H1 (cell line): ENCODE measurements around the gene PTPRD. TPM values are rescaled to one million over a fixed set of nuclear protein-coding genes. Genes with fewer than 3 reads are reported as not detected.

Experiments
- CTCF ChIA-PET: fragments of 300-600 bp; sonication (Branson Sonifier 250); formaldehyde crosslinking; loops from one replicate; lab custom pipeline; 2021; ENCODE audit not compliant: partially characterized antibody; lab: Charles Lee
- POLR2A ChIA-PET: fragments of 300-600 bp; sonication (Branson Sonifier 250); formaldehyde crosslinking; loops from one replicate; lab custom pipeline; 2021; ENCODE audit warnings: inconsistent platforms; ENCODE audit not compliant: partially characterized antibody; lab: Charles Lee
- DNase-seq, 2 experiments: peaks; one replicate each; pipeline versions ENCODE4 v3.0.0 to v3.0.0-alpha.2; 2010 to 2022; ENCODE audit warnings: low spot score in 2 of 2, low read depth in 1 of 2, mixed read lengths in 1 of 2
- FAIRE-seq: peaks from 2 replicates; lab custom pipeline; 2011; peaks lifted over from hg19 to GRCh38; lab: Jason Lieb, UNC
- H2AFZ ChIP-seq: 2 replicates; pipeline ENCODE4 v1.8.1; 2012; ENCODE audit warnings: low read length, inconsistent platforms
- H2AK5ac ChIP-seq: 2 replicates; pipeline ENCODE4 v1.6.1; 2013; ENCODE audit warnings: low read depth, low read length
- H2BK120ac ChIP-seq: replicated peaks from 2 replicates; pipeline ENCODE3; 2013; ENCODE audit warnings: low read depth, low read length, inconsistent platforms
- H2BK12ac ChIP-seq: 2 replicates; pipeline ENCODE4 v1.6.1; 2013; ENCODE audit warnings: low read depth, low read length
- H2BK15ac ChIP-seq: 2 replicates; pipeline ENCODE4 v1.6.1; 2013; ENCODE audit warnings: low read length
- H2BK20ac ChIP-seq: 2 replicates; pipeline ENCODE4 v1.6.1; 2013; ENCODE audit warnings: low read length
- H2BK5ac ChIP-seq: 2 replicates; pipeline ENCODE4 v1.6.1; 2013; ENCODE audit warnings: low read depth, low read length
- H3K14ac ChIP-seq: 2 replicates; pipeline ENCODE4 v1.6.1; 2013; ENCODE audit warnings: inconsistent platforms; ENCODE audit not compliant: insufficient read length
- H3K18ac ChIP-seq: 2 replicates; pipeline ENCODE4 v1.6.1; 2013; ENCODE audit warnings: low read length; ENCODE audit errors: extremely low read depth
- H3K23ac ChIP-seq: 2 replicates; pipeline ENCODE4 v1.6.1; 2013; ENCODE audit warnings: inconsistent platforms; ENCODE audit not compliant: insufficient read length
- H3K23me2 ChIP-seq: 2 replicates; pipeline ENCODE4 v1.6.1; 2013; ENCODE audit warnings: low read depth, low read length
- H3K27ac ChIP-seq: 2 replicates; pipeline ENCODE4 v1.6.1; 2011; ENCODE audit warnings: low read depth, low read length, inconsistent platforms
- H3K27me3 ChIP-seq, 4 experiments: replicated peaks in 1 of 4; 1 replicate in 1 of 4; 2 replicates in 3 of 4; pipeline versions ENCODE4 v1.6.1 to v1.8.1; 2011 to 2013; ENCODE audit warnings: low read length in 3 of 4, mild to moderate bottlenecking in 3 of 4, inconsistent platforms in 2 of 4, mixed read lengths in 2 of 4, moderate library complexity in 1 of 4; ENCODE audit not compliant: control insufficient read depth in 3 of 4, insufficient read depth in 3 of 4; ENCODE audit errors: extremely low read depth in 1 of 4
- H3K36me3 ChIP-seq, 4 experiments: 2 replicates each; pipeline versions ENCODE4 v1.6.1 to v1.8.1; 2011 to 2013; ENCODE audit warnings: mild to moderate bottlenecking in 4 of 4, low read length in 3 of 4, moderate library complexity in 2 of 4, control low read depth in 1 of 4, inconsistent platforms in 1 of 4; ENCODE audit not compliant: insufficient read depth in 4 of 4, control insufficient read depth in 2 of 4
- H3K4ac ChIP-seq: replicated peaks from 2 replicates; pipeline ENCODE3; 2013; ENCODE audit warnings: low read length, low read depth, mixed read lengths, inconsistent platforms; ENCODE audit not compliant: insufficient read length
- H3K4me1 ChIP-seq, 4 experiments: replicated peaks in 1 of 4; 1 replicate in 1 of 4; 2 replicates in 3 of 4; pipeline versions ENCODE4 v1.6.1 to v1.8.1; 2011 to 2013; ENCODE audit warnings: low read length in 3 of 4, inconsistent platforms in 2 of 4, mixed read lengths in 1 of 4; ENCODE audit not compliant: insufficient read depth in 4 of 4, control insufficient read depth in 3 of 4
- H3K4me2 ChIP-seq, 2 experiments: 2 replicates each; pipeline versions ENCODE4 v1.6.1 to v1.8.1; 2011 to 2013; ENCODE audit warnings: low read depth in 2 of 2, low read length in 2 of 2, control low read depth in 1 of 2, inconsistent platforms in 1 of 2, mild to moderate bottlenecking in 1 of 2; ENCODE audit not compliant: insufficient read depth in 1 of 2
- H3K4me3 ChIP-seq, 4 experiments: fragments of 200-600, 300-600 bp in 1 of 4; sonication (generic), shearing (Covaris generic), sonication (Bioruptor Twin) in 1 of 4; 2 replicates each; pipeline versions ENCODE4 v1.5.1 to v1.8.1; 2011 to 2016; ENCODE audit warnings: low read length in 4 of 4, low read depth in 3 of 4, control low read depth in 2 of 4, inconsistent platforms in 2 of 4, mild to moderate bottlenecking in 2 of 4, mixed read lengths in 1 of 4, moderate library complexity in 1 of 4; ENCODE audit not compliant: insufficient read depth in 2 of 4; ENCODE audit errors: extremely low read depth in 1 of 4
- H3K56ac ChIP-seq: replicated peaks from 2 replicates; pipeline ENCODE3; 2013; ENCODE audit warnings: low read depth, mild to moderate bottlenecking, mixed read lengths, low read length, inconsistent platforms; ENCODE audit not compliant: insufficient read length
- H3K79me1 ChIP-seq: 2 replicates; pipeline ENCODE4 v1.6.1; 2013; ENCODE audit warnings: low read depth, low read length, control low read depth
- H3K79me2 ChIP-seq, 2 experiments: 2 replicates each; pipeline versions ENCODE4 v1.6.1 to v1.8.1; 2012 to 2013; ENCODE audit warnings: low read length in 2 of 2, mild to moderate bottlenecking in 2 of 2, inconsistent platforms in 1 of 2; ENCODE audit not compliant: insufficient read depth in 2 of 2, control insufficient read depth in 1 of 2
- H3K9ac ChIP-seq, 4 experiments: replicated peaks in 1 of 4; 1 replicate in 1 of 4; 2 replicates in 3 of 4; pipeline versions ENCODE4 v1.6.1 to v1.8.1; 2011 to 2013; ENCODE audit warnings: low read depth in 3 of 4, low read length in 3 of 4, control low read depth in 2 of 4, mild to moderate bottlenecking in 2 of 4, moderate library complexity in 2 of 4, inconsistent platforms in 1 of 4; ENCODE audit errors: extremely low read depth in 1 of 4
- H3K9me3 ChIP-seq, 2 experiments: 2 replicates each; pipeline versions ENCODE4 v1.6.1 to v1.8.1; 2012 to 2013; ENCODE audit warnings: mild to moderate bottlenecking in 2 of 2, moderate library complexity in 2 of 2, control low read depth in 1 of 2, inconsistent platforms in 1 of 2, low read depth in 1 of 2, low read length in 1 of 2, mixed read lengths in 1 of 2; ENCODE audit not compliant: insufficient read depth in 2 of 2
- H4K20me1 ChIP-seq, 2 experiments: replicated peaks in 1 of 2; 2 replicates each; pipeline versions ENCODE3 to v1.8.1; 2011 to 2013; ENCODE audit warnings: inconsistent platforms in 2 of 2, low read length in 2 of 2, mild to moderate bottlenecking in 1 of 2; ENCODE audit not compliant: insufficient read depth in 2 of 2, control insufficient read depth in 1 of 2
- H4K5ac ChIP-seq: 2 replicates; pipeline ENCODE4 v1.6.1; 2013; ENCODE audit warnings: low read length, low read depth, mixed read lengths, inconsistent platforms; ENCODE audit not compliant: insufficient read length
- H4K8ac ChIP-seq: 2 replicates; pipeline ENCODE4 v1.8.0; 2013; ENCODE audit warnings: mild to moderate bottlenecking, moderate library complexity, low read length, inconsistent platforms; ENCODE audit not compliant: insufficient read depth; ENCODE audit errors: extremely low read depth
- H4K91ac ChIP-seq: replicated peaks from 2 replicates; pipeline ENCODE3; 2013; ENCODE audit warnings: low read length, mixed read lengths, inconsistent platforms; ENCODE audit not compliant: insufficient read length
- BRCA1 ChIP-seq: IDR thresholded peaks from 2 replicates; pipeline ENCODE4 v1.6.1; 2012; ENCODE audit warnings: low read depth, low read length, improper control_type of control experiment
- CEBPB ChIP-seq: IDR thresholded peaks from 2 replicates; pipeline ENCODE4 v1.6.1; 2012; ENCODE audit warnings: low read depth, low read length
- WGBS, 2 experiments: shearing (Covaris generic) in 1 of 2; methylation state at CpG; one replicate each; pipeline versions ENCODE4 v1.1.6 to v1.1.7; 2013 to 2015; ENCODE audit warnings: low lambda C conversion rate in 2 of 2, mixed read lengths in 2 of 2, inconsistent platforms in 1 of 2, low coverage in 1 of 2, missing lambda C conversion rate in 1 of 2; ENCODE audit not compliant: insufficient replicate concordance in 2 of 2, insufficient coverage in 1 of 2, insufficient read length in 1 of 2; ENCODE audit errors: extremely low coverage in 1 of 2, missing lambda C conversion rate in 1 of 2; 5-methylcytosine and 5-hydroxymethylcytosine counted together
- polyA plus RNA-seq, 7 experiments: library from polyadenylated mRNA; depleted of rRNA in 3 of 7; stranded (reverse) in 5 of 7; unstranded in 2 of 7; fragments of >200 nt in 5 of 7; fragments of 200-250 nt in 2 of 7; gene quantifications; 1 replicate in 5 of 7; 2 replicates in 1 of 7; 4 replicates in 1 of 7; pipeline versions ENCODE4 v1.2.1 to v1.2.3, GENCODE V29; 2011 to 2013; ENCODE audit warnings: missing spikeins in 2 of 7, mixed read lengths in 2 of 7
- total RNA-seq: library from RNA; stranded (reverse); fragmentation: NEBNext Ultra II Directional; extraction: Animal tissue kit (Norgen Biotek cat#: 25700); gene quantifications from 2 replicates; pipeline ENCODE4 v1.2.1, GENCODE V29; 2021
- TF ChIP-seq, protein P1 (sequence below): IDR thresholded peaks from 2 replicates; pipeline ENCODE4 v1.6.1; 2012; ENCODE audit warnings: inconsistent platforms

Gene PTPRD
- total and polyA plus RNA-seq, 2 of the 8 experiments (the other 6 are each of a cell fraction or from before 2014, with no cell fraction given), result 17.2 to 77.0 TPM

DNA sequence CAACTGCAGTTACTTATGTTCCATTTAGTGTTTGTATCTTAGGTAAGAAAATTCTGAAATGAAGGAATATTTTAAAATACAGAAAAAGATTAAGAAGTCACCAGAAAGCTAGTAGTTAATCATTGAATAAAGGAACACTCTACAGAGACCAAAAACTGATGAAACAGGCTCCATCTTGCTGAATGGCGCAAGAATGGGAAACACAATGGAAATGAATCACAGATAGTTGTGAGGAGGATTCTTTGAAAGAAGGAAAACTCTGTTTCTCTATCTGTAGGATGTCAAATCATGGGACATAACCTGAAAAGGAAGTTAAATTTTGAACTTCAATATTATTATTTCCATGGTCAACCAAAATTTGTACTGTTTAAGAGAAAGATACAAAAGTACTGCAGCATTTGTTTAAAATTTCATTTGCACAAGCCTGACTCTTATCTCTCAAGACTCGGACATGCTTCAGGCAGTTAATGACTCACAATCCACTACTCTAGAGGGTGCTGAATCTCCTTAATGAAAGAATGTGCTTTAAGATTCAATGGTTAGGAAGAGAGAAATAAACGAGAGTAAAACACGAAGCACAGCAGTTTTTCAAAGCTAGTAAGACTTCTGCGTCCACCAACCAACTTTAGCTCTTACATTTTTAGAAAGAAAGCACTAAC lies 1748.8 kb downstream of the PTPRD start:
- H3K9me3 ChIP-seq, result no peaks in the 10 kb centered on the region
- no peaks in the 10 kb centered on the region; a peak in 1 of 7 replicates for H3K27me3 ChIP-seq
- H3K79me1 ChIP-seq, result no peaks in the 10 kb centered on the region
- 82% methylated on average over 5 of the region's 5 CpGs; no CpG with 5 or more reads in 1 of the 2 experiments for WGBS, 2 experiments
- H3K36me3 ChIP-seq, result no peaks in the 10 kb centered on the region
- H4K91ac ChIP-seq, result no peak overlapping the region
- no peaks in the 10 kb centered on the region for H3K79me2 ChIP-seq
- H3K4me2 ChIP-seq, result no peak overlapping the region
- CTCF ChIA-PET, result interaction anchor here (0.6 to 1.6 kb wide), 4 partner anchors 9 to 926 kb away, joined by 3 to 5 read pairs (median 3); no protein-coding TSS in a partner anchor
- no peak overlapping the region for H3K18ac ChIP-seq
- H2AK5ac ChIP-seq, result no peak overlapping the region
- no peak overlapping the region for H2BK120ac ChIP-seq
- H2AFZ ChIP-seq, result no peak overlapping the region; the same call in 1 of the 2 replicates
- TF ChIP-seq CEBPB (peak; percentile 64; the same call in 1 of the 2 replicates), BRCA1 (no peak)
- TF ChIP-seq, protein P1, sequence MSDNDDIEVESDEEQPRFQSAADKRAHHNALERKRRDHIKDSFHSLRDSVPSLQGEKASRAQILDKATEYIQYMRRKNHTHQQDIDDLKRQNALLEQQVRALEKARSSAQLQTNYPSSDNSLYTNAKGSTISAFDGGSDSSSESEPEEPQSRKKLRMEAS, result no peak
- no peaks in the 10 kb centered on the region for H4K20me1 ChIP-seq
- no peak overlapping the region for H4K8ac ChIP-seq
- no peak overlapping the region for H3K9ac ChIP-seq
- H3K14ac ChIP-seq, result no peak overlapping the region
- no peak overlapping the region for H2BK20ac ChIP-seq
- no peak for DNase-seq
- H2BK12ac ChIP-seq, result no peak overlapping the region
- POLR2A ChIA-PET, result no interaction called here
- H2BK15ac ChIP-seq, result no peak overlapping the region
- no peak for FAIRE-seq
- H3K27ac ChIP-seq, result no peak overlapping the region
- H3K4me1 ChIP-seq, result peaks cover 0 to 7% (median 4%) of the 10 kb centered on the region in 4 experiments; a peak in 4 of 7 replicates
- no peak overlapping the region for H4K5ac ChIP-seq
- H2BK5ac ChIP-seq, result no peak overlapping the region
- no peak overlapping the region for H3K4ac ChIP-seq
- H3K4me3 ChIP-seq, result no peak overlapping the region
- no peak overlapping the region for H3K23ac ChIP-seq
- no peaks in the 10 kb centered on the region for H3K23me2 ChIP-seq
- no peak overlapping the region for H3K56ac ChIP-seq
